ENCODE data around the gene ZNF592.

Gene ZNF592

DNA sequence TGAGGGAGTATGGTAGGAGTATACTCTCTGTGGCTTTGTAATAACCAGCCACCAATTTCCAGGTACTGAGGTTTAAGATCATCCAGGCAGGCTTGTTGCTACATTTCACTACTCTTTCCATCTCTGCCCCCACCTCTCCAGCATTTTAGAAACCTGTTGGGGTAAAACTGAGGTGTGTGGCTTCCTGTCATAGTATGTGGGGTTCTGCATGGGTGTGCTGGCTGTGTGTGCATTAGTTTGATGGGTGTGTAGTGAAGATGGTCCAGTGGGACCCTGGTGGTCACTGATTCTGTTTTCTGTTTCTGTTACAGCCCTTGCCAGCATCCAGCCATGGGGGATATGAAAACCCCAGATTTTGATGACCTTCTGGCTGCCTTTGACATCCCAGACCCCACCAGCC, 34.0 kb downstream of the ZNF592 start:
- DNase-seq (ENCODE audit: low spot score) = no peak

DNA sequence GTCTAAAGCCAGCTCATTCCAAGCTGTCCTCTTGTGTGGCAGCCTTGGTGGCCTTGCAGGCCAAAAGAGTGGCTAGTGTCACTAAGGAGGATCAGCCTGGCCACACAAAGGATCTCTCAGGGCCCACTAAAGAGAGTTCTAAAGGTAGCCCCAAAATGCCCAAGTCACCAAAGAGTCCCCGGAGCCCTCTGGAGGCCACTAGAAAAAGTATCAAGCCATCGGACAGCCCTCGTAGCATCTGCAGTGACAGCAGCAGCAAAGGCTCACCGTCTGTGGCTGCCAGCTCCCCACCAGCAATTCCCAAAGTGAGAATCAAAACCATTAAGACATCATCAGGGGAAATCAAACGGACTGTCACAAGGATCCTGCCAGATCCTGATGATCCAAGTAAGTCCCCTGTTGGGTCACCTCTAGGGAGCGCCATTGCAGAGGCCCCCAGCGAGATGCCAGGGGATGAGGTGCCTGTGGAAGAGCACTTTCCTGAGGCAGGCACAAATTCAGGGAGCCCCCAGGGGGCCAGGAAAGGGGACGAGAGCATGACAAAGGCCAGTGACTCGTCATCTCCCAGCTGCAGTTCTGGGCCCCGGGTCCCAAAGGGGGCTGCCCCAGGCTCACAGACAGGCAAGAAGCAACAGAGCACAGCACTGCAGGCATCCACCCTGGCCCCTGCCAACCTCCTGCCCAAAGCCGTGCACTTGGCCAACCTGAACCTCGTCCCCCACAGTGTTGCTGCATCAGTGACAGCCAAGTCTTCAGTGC, 35.3 kb downstream of the ZNF592 start:
- no peak for DNase-seq (ENCODE audit: low spot score)

DNA sequence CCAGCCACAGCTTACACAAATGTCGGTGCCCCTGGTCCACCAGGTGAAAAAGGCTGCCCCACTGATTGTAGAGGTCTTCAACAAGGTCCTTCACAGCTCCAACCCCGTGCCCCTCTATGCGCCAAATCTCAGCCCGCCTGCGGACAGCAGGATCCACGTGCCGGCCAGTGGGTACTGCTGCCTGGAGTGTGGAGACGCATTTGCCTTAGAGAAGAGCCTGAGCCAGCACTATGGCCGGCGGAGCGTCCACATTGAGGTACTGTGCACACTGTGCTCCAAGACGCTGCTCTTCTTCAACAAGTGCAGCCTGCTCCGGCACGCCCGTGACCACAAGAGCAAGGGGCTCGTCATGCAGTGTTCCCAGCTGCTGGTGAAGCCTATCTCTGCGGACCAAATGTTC, 35.9 kb downstream of the ZNF592 start:
- no peak for DNase-seq (ENCODE audit: low spot score)

- DNase-seq (ENCODE audit: low spot score) = no peak
Observed at GRCh38 chr15:84785053-84785452, 36.7 kb downstream of the ZNF592 start.

DNA sequence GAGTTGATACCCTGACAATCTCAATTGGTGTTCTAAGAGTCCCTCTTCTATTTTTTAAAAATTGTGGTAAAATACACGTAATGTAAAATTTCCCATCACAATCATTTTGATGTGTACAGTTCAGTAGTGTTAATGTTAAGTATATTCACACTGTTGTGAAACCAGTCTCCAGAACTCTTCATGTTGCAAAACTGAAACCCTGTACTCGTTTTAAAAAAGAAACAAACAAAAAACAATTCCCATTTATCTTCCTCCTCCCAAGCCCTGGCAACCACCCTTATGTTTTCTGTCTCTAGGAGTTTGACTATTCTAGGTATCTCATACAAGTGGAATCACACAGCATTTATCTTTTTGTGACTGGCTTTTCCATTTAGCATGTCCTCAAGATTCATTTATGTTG, 40.1 kb downstream of the ZNF592 start:
- no peak for DNase-seq (ENCODE audit: low spot score)

- DNase-seq (ENCODE audit: low spot score) = no peak
Observed at GRCh38 chr15:84789762-84790161, 41.4 kb downstream of the ZNF592 start.

GRCh38 chr15:84790676-84791075, 42.3 kb downstream of the ZNF592 start:
- DNase-seq (ENCODE audit: low spot score) = no peak

GRCh38 chr15:84791763-84792162, 43.4 kb downstream of the ZNF592 start:
- no peak for DNase-seq (ENCODE audit: low spot score)

DNA sequence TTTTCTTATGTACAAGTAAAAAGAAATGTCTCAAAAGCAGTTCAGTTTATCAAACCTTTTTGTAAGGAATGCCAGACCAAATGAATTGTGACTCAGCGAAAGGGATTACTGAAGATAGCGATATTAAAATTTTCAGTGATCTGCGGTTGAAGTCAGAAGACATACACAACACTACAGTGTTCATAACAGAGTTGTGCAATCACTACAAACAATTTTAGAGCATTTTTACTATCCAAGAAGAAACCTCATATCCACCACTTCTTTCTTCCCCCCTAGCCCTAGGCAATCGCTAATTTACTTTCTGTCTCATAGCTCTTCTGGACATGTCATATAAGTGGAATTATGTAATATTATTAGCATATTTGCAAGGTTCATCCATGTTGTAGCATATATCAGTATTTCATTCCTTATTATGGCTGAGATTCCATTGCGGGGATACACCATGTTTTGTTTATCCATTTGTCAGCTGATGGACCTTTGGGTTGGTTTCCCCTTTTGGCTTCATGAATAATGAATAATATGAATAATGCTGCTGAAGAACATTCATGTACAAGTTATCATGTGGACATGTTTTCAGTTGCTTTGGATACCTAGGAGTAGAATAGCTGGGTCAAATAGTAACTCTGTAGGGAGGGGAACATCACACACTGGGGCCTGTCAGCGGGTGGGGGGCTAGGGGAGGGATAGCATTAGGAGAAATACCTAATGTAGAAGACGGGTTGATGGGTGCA, 45.2 kb downstream of the ZNF592 start:
- DNase-seq (ENCODE audit: low spot score) = no peak

GRCh38 chr15:84794162-84794547, 45.8 kb downstream of the ZNF592 start:
- DNase-seq (ENCODE audit: low spot score) = no peak

GRCh38 chr15:84795186-84795585, 46.8 kb downstream of the ZNF592 start:
- DNase-seq (ENCODE audit: low spot score) = no peak

DNA sequence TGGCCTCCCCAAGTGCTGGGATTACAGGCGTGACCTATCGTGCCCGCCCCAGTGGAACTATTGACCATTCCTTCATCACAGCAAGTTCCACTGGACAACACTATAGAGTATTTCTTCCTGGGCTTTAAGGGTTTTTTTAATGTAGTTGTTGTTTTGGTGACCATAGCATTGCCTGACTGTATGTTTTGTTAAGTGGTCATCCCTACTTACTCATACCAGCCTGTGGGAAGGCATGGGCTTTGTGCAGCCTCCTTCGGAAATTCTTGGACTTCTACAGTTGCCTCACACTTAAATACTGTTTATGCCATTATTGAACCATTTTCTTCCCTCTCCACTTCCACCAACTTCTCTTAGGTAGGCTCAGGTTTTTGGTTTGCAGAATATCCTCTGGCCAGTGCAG, 48.8 kb downstream of the ZNF592 start:
- no peak for DNase-seq (ENCODE audit: low spot score)

DNA sequence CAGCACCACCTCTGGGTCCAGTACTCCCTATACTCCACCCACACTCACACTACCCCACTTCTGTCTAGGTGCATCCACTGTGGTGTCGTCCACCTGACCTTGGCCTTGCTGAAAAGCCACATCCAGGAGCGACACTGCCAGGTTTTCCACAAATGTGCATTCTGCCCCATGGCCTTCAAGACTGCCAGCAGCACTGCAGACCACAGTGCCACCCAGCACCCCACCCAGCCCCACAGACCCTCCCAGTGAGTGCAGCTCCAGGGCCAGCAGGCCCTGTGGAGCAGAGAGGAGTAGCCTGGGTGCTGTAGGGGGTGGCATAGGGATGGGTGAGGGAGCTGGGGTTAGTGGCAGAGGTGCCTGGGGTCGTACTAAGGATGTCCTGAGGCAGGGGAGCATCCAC, 49.4 kb downstream of the ZNF592 start:
- DNase-seq (ENCODE audit: low spot score) = no peak

DNA sequence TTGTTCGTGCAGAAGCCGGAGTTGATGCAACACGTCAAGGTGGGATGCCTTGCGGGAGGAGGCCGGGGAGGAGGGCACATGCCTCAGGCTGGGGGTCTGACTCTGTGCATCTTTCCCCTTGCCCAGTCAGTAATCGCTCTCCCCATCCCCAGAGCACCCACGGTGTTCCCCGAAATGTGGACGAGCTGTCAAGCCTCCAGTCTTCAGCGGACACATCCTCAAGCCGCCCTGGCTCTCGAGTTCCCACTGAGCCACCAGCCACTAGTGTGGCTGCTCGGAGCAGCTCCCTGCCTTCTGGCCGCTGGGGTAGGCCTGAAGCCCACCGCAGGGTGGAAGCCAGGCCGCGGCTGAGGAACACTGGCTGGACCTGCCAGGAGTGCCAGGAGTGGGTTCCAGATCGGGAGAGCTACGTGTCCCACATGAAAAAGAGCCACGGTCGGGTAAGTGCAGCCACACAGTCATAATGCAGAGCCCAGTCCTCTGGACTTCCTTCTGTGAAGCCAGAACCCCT, 50.1 kb downstream of the ZNF592 start:
- DNase-seq (ENCODE audit: low spot score) = no peak

GRCh38 chr15:84799511-84800187, 51.3 kb downstream of the ZNF592 start:
- DNase-seq (ENCODE audit: low spot score) = no peak

DNA sequence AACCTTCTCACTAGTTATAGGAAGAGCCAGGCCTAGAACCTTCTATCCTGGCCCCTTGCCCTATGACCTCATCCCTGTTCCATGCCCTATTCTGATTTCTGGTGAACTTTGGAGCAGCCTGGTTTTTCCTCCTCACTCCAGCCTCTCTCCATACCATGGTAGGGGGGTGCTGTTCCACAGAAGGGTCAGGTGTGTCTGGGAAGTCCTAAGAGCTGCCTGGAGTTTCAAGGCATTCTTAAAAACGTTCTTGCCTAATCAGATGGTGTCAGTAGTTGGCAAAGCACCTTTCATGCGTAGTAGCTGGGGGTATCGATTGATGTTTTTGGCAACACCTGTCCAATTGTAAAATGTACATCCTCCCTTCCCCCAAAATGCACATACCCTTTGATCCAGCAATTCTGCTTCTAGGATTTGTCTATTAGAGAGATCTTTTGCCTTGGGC, 52.0 kb downstream of the ZNF592 start:
- DNase-seq (ENCODE audit: low spot score) = no peak

DNA sequence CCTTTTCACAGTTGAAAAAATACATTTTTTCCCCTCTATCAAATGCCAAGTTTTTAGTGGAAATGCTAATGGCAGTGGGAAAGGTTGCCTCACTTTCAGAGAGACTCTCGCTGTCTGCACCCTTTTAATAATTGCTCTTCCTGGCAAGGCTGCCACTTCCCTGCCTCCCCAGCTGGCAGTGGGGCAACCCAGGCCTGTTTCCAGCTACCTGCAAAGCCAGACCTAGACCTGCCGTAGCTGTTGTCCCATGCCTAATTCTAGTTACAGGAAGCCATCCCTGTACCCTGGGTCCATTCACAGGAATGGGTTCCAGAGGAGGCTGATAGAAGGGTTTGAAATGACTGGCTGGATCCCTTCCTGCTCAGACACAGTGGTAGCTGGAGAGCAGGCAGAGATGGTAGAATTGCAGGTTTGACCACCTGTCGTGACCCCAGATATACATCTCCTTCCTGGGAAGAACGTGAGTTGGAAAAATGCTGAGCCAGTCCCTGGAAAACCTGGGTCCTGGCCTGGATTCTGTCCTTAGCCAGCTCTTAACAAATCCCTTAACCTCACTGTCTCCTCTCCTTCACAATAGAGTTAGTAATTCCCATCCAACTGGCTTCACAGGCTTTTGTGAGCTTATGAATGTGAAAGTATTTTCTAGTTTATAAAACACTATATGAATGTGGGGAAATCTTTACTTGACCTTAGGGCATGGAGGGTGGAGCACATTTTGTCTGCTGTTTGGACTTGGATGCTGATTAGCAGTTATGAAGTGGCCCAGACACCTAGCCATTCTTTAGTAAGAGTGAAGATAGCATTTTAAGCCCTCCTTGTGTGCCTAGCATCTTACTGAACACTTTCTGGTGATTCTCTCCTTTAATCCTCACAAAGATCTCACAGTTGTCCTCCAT, 55.9 kb downstream of the ZNF592 start:
- DNase-seq (ENCODE audit: low spot score) = no peak

- DNase-seq (ENCODE audit: low spot score) = no peak
Observed at GRCh38 chr15:84805221-84805620, 56.8 kb downstream of the ZNF592 start.

DNA sequence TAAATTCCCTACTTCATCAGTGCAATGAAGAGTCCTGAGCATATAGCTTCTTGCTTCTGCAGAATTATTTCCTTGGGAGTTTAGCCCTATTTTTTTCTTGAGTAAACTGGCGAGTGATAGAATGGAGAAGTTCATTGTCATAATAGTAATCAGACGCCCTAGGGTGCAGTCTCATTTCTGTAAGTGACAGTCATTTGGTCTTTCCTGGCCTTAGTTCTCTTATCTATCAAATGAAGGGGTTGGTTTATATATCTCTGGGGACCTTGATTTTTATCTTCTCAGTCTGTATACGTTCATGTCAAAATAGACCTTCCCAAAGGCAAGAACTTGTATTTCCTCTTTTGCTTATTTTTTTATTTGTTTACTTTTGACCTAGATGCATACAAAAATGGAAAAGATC, 58.8 kb downstream of the ZNF592 start:
- no peak for DNase-seq (ENCODE audit: low spot score)

- DNase-seq (ENCODE audit: low spot score) = no peak
Observed at GRCh38 chr15:84810073-84810840, 61.9 kb downstream of the ZNF592 start.

GRCh38 chr15:84811151-84811550, 62.8 kb downstream of the ZNF592 start:
- no peak for DNase-seq (ENCODE audit: low spot score)
